Common myeloid progenitor, CD34-positive (primary cell): ENCODE results near the gene MPEG1.

ENCODE experiments used
- CTCF ChIA-PET: fragments of 350-600 bp; sonication (Branson Sonifier 250); formaldehyde crosslinking; loops from one replicate; lab custom pipeline; 2021; ENCODE audit warnings: antibody characterized with exemption; lab: Charles Lee
- POLR2A ChIA-PET: fragments of 350-600 bp; sonication (Branson Sonifier 250); formaldehyde crosslinking; loops from one replicate; lab custom pipeline; 2021; ENCODE audit warnings: antibody characterized with exemption; lab: Charles Lee
- DNase-seq, 3 donors: peaks; one replicate each; pipeline versions ENCODE4 v3.0.0 to v3.0.0-alpha.2; 2013
- H3K27ac ChIP-seq, 2 experiments: 1 replicate in 1 of 2; 2 replicates in 1 of 2; pipeline ENCODE4 v1.7.0; 2013; ENCODE audit warnings: inconsistent platforms in 2 of 2, low read length in 2 of 2, mild to moderate bottlenecking in 2 of 2, low read depth in 1 of 2, moderate library complexity in 1 of 2; ENCODE audit not compliant: severe bottlenecking in 2 of 2, insufficient read depth in 1 of 2, poor library complexity in 1 of 2
- H3K27me3 ChIP-seq, 5 experiments: replicated peaks in 2 of 5; 1 replicate in 3 of 5; 2 replicates in 2 of 5; pipeline versions ENCODE4 v1.6.1 to v1.7.0; 2013; ENCODE audit warnings: low read length in 4 of 5, mild to moderate bottlenecking in 2 of 5, moderate library complexity in 2 of 5, inconsistent platforms in 1 of 5; ENCODE audit not compliant: insufficient read depth in 5 of 5, control insufficient read depth in 4 of 5
- H3K36me3 ChIP-seq, 4 experiments: 1 replicate in 2 of 4; 2 replicates in 2 of 4; pipeline versions ENCODE4 v1.6.1 to v1.7.0; 2013; ENCODE audit warnings: low read length in 3 of 4, control low read depth in 1 of 4, mild to moderate bottlenecking in 1 of 4; ENCODE audit not compliant: control insufficient read depth in 4 of 4, insufficient read depth in 4 of 4
- H3K4me1 ChIP-seq, 4 experiments: 1 replicate in 3 of 4; 2 replicates in 1 of 4; pipeline versions ENCODE4 v1.6.1 to v1.7.1; 2013; ENCODE audit warnings: low read length in 3 of 4, mild to moderate bottlenecking in 3 of 4, control low read depth in 1 of 4, inconsistent platforms in 1 of 4, moderate library complexity in 1 of 4; ENCODE audit not compliant: control insufficient read depth in 4 of 4, insufficient read depth in 4 of 4; ENCODE audit errors: control extremely low read depth in 1 of 4
- H3K4me3 ChIP-seq, 7 experiments: 1 replicate in 4 of 7; 2 replicates in 3 of 7; pipeline versions ENCODE4 v1.5.1 to v1.7.0; 2013; ENCODE audit warnings: mild to moderate bottlenecking in 7 of 7, low read length in 6 of 7, moderate library complexity in 6 of 7, inconsistent platforms in 2 of 7, low read depth in 2 of 7, control low read depth in 1 of 7; ENCODE audit not compliant: insufficient read depth in 4 of 7, control insufficient read depth in 1 of 7; ENCODE audit errors: extremely low read depth in 1 of 7
- H3K9me3 ChIP-seq, 5 experiments: 1 replicate in 4 of 5; 2 replicates in 1 of 5; pipeline versions ENCODE4 v1.6.1 to v1.7.1; 2013; ENCODE audit warnings: low read length in 4 of 5, mild to moderate bottlenecking in 2 of 5, inconsistent platforms in 1 of 5, low read depth in 1 of 5, moderate library complexity in 1 of 5; ENCODE audit not compliant: control insufficient read depth in 4 of 5, insufficient read depth in 2 of 5; ENCODE audit errors: control extremely low read depth in 1 of 5
- WGBS: methylation state at CpG from one replicate; pipeline ENCODE4 v1.1.5; 2013; ENCODE audit not compliant: insufficient coverage; 5-methylcytosine and 5-hydroxymethylcytosine counted together

The MPEG1 gene

GRCh38 chr11:59192446-59193020 is 20.2 kb downstream of the MPEG1 start:
- ChIA-PET POLR2A (no interaction called here), CTCF (interaction anchor here (1.1 to 3.2 kb wide), 8 partner anchors 8 to 35 kb away, joined by 3 to 17 read pairs (median 6); partner anchors contain the start of gene DTX4)
- H3K9me3 ChIP-seq: no peaks in the 10 kb centered on the region
- no peak for DNase-seq
- no peak overlapping the region for H3K27ac ChIP-seq
- no peaks in the 10 kb centered on the region for H3K36me3 ChIP-seq
- peaks cover 0 to 9% (median 2%) of the 10 kb centered on the region in 4 experiments for H3K4me1 ChIP-seq
- H3K4me3 ChIP-seq: no peak overlapping the region
- WGBS: 100% methylated on average over 2 of the region's 4 CpGs
- peaks cover 0 to 1% (median 0%) of the 10 kb centered on the region in 5 experiments for H3K27me3 ChIP-seq

- ChIA-PET POLR2A (no interaction called here), CTCF (interaction anchor here (0.6 to 3.2 kb wide), 3 partner anchors 11 to 615 kb away, joined by 3 to 14 read pairs (median 6); partner anchors contain the start of gene DTX4)
- no peak overlapping the region for H3K4me3 ChIP-seq
- no peak for DNase-seq
- H3K27me3 ChIP-seq: no peaks in the 10 kb centered on the region
- H3K9me3 ChIP-seq: no peaks in the 10 kb centered on the region
- H3K4me1 ChIP-seq: peaks cover 0 to 5% (median 1%) of the 10 kb centered on the region in 4 experiments
- H3K36me3 ChIP-seq: no peaks in the 10 kb centered on the region
- no peak overlapping the region for H3K27ac ChIP-seq
- 89% methylated on average over 8 of the region's 8 CpGs for WGBS
These were observed 20.8 kb downstream of the MPEG1 start for GRCh38 chr11:59191890-59192289.

GRCh38 chr11:59191095-59191494 is 21.6 kb downstream of the MPEG1 start:
- 100% methylated on average over 1 of the region's 4 CpGs for WGBS
- Histone ChIP-seq H3K4me3 (no peak overlapping the region), H3K36me3 (no peaks in the 10 kb centered on the region), H3K4me1 (peaks cover 0 to 5% (median 1%) of the 10 kb centered on the region in 4 experiments), H3K27ac (no peak overlapping the region), H3K27me3 (no peaks in the 10 kb centered on the region), H3K9me3 (no peaks in the 10 kb centered on the region)
- DNase-seq: no peak
- POLR2A ChIA-PET: no interaction called here
- CTCF ChIA-PET: interaction anchor here (0.6 to 3.2 kb wide), 4 partner anchors 9 to 614 kb away, joined by 3 to 14 read pairs (median 4); no protein-coding TSS in a partner anchor

- Histone ChIP-seq H3K4me3 (no peak overlapping the region), H3K27me3 (no peaks in the 10 kb centered on the region), H3K36me3 (no peaks in the 10 kb centered on the region), H3K27ac (no peak overlapping the region), H3K9me3 (no peaks in the 10 kb centered on the region), H3K4me1 (peaks cover 0 to 5% (median 1%) of the 10 kb centered on the region in 4 experiments)
- WGBS: 24% methylated on average over 4 of the region's 4 CpGs
- no peak for DNase-seq
- ChIA-PET POLR2A (no interaction called here), CTCF (interaction anchor here (1.1 to 6.0 kb wide), 4 partner anchors 10 to 17 kb away, joined by 4 to 76 read pairs (median 9); partner anchors contain the start of gene DTX4)
These were observed 22.7 kb downstream of the MPEG1 start for GRCh38 chr11:59189986-59190385.

GRCh38 chr11:59188954-59189353 is 23.8 kb downstream of the MPEG1 start:
- Histone ChIP-seq H3K9me3 (no peaks in the 10 kb centered on the region), H3K4me3 (no peak overlapping the region), H3K27ac (no peak overlapping the region), H3K36me3 (no peaks in the 10 kb centered on the region), H3K4me1 (peaks cover 0 to 5% (median 1%) of the 10 kb centered on the region in 4 experiments), H3K27me3 (no peaks in the 10 kb centered on the region)
- DNase-seq: no peak
- WGBS: 100% methylated on average over 4 of the region's 4 CpGs
- ChIA-PET CTCF (interaction anchor here (4.5 to 7.7 kb wide), 3 partner anchors 12 to 17 kb away, joined by 23 to 76 read pairs (median 57); partner anchors contain the start of gene DTX4), POLR2A (no interaction called here)

- Histone ChIP-seq H3K9me3 (no peaks in the 10 kb centered on the region), H3K27me3 (no peaks in the 10 kb centered on the region), H3K4me1 (peaks cover 0 to 5% (median 1%) of the 10 kb centered on the region in 4 experiments), H3K4me3 (no peak overlapping the region), H3K27ac (no peak overlapping the region), H3K36me3 (no peaks in the 10 kb centered on the region)
- DNase-seq: no peak
- ChIA-PET CTCF (interaction anchor here (0.8 to 7.7 kb wide), 4 partner anchors 8 to 19 kb away, joined by 3 to 76 read pairs (median 40); partner anchors contain the start of gene DTX4), POLR2A (no interaction called here)
- WGBS: 100% methylated on average over 3 of the region's 6 CpGs
These were observed 25.1 kb downstream of the MPEG1 start for GRCh38 chr11:59187587-59187986.

GRCh38 chr11:59187035-59187434 is 25.7 kb downstream of the MPEG1 start:
- WGBS: 83% methylated on average over 1 of the region's 3 CpGs
- H3K27me3 ChIP-seq: no peaks in the 10 kb centered on the region
- no peaks in the 10 kb centered on the region for H3K36me3 ChIP-seq
- H3K4me3 ChIP-seq: no peak overlapping the region
- H3K27ac ChIP-seq: no peak overlapping the region
- DNase-seq: no peak
- no peaks in the 10 kb centered on the region for H3K9me3 ChIP-seq
- peaks cover 0 to 5% (median 1%) of the 10 kb centered on the region in 4 experiments for H3K4me1 ChIP-seq
- CTCF ChIA-PET: interaction anchor here (0.8 to 7.7 kb wide), 6 partner anchors 9 to 42 kb away, joined by 3 to 76 read pairs (median 18); partner anchors contain the start of gene DTX4
- POLR2A ChIA-PET: no interaction called here
